Neural progenitor cell (in vitro differentiated cells): Measurements from ENCODE around the gene ARF5. TPM values are rescaled to one million over a fixed set of nuclear protein-coding genes. Genes with fewer than 3 reads are reported as not detected.

ENCODE experiments used
- DNase-seq: peaks from one replicate; pipeline ENCODE4 v3.0.0-alpha.2; 2016; ENCODE audit warnings: low spot score
- H2AFZ ChIP-seq: fragments of 200-600 bp; sonication (generic); replicated peaks from 2 replicates; pipeline ENCODE4 v1.6.1; 2016; ENCODE audit warnings: antibody characterized with exemption
- H3F3A ChIP-seq: fragments of 200-600 bp; sonication (generic); 2 replicates; pipeline ENCODE4 v1.6.1; 2016; ENCODE audit warnings: antibody characterized with exemption, low read depth
- H3K27ac ChIP-seq: fragments of 200-600 bp; sonication (generic); 2 replicates; pipeline ENCODE4 v1.5.1; 2016; ENCODE audit warnings: mild to moderate bottlenecking
- H3K27me3 ChIP-seq: fragments of 200-600 bp; sonication (generic); 2 replicates; pipeline ENCODE4 v1.6.1; 2016; ENCODE audit warnings: mild to moderate bottlenecking, moderate library complexity
- H3K36me3 ChIP-seq: fragments of 200-600 bp; sonication (generic); 2 replicates; pipeline ENCODE4 v1.5.1; 2016
- H3K4me1 ChIP-seq: fragments of 200-600 bp; sonication (generic); 2 replicates; pipeline ENCODE4 v1.6.1; 2016; ENCODE audit warnings: mixed run types
- H3K4me2 ChIP-seq: fragments of 200-600 bp; sonication (generic); 2 replicates; pipeline ENCODE4 v1.6.1; 2016
- H3K4me3 ChIP-seq: fragments of 200-600 bp; sonication (generic); 2 replicates; pipeline ENCODE4 v1.5.1; 2016
- H3K79me2 ChIP-seq: fragments of 200-600 bp; sonication (generic); 2 replicates; pipeline ENCODE4 v1.6.1; 2016; ENCODE audit warnings: low read depth
- H3K9ac ChIP-seq: fragments of 200-600 bp; sonication (generic); 2 replicates; pipeline ENCODE4 v1.6.1; 2016
- H3K9me3 ChIP-seq: fragments of 200-600 bp; sonication (generic); 2 replicates; pipeline ENCODE4 v1.5.1; 2016; ENCODE audit warnings: low read depth
- H4K20me1 ChIP-seq: fragments of 200-600 bp; sonication (generic); 2 replicates; pipeline ENCODE4 v1.6.1; 2016; ENCODE audit warnings: low read depth
- H3K27ac Mint-ChIP-seq: 3 replicates; pipeline ENCODE4 v1.8.0; 2021; ENCODE audit warnings: mixed read lengths
- H3K27me3 Mint-ChIP-seq: 2 replicates; pipeline ENCODE4 v1.8.0; 2022; ENCODE audit warnings: low read depth, mild to moderate bottlenecking, inconsistent platforms, moderate library complexity, mixed read lengths; ENCODE audit not compliant: insufficient read depth
- H3K36me3 Mint-ChIP-seq: 3 replicates; pipeline ENCODE4 v1.8.0; 2021; ENCODE audit warnings: mixed read lengths
- H3K4me1 Mint-ChIP-seq: 3 replicates; pipeline ENCODE4 v1.8.0; 2021; ENCODE audit warnings: mixed read lengths
- H3K4me3 Mint-ChIP-seq: 3 replicates; pipeline ENCODE4 v1.8.0; 2021; ENCODE audit warnings: mild to moderate bottlenecking, moderate library complexity, mixed read lengths
- H3K9me3 Mint-ChIP-seq: 3 replicates; pipeline ENCODE4 v1.8.0; 2020; ENCODE audit warnings: mixed read lengths
- CTCF ChIP-seq: fragments of 200-600 bp; sonication (generic); IDR thresholded peaks from 2 replicates; pipeline ENCODE4 v1.5.1; 2017; ENCODE audit warnings: antibody characterized with exemption, mild to moderate bottlenecking
- EZH2 ChIP-seq: fragments of 200-600 bp; sonication (generic); IDR thresholded peaks from 2 replicates; pipeline ENCODE4 v1.6.1; 2017; ENCODE audit warnings: antibody characterized with exemption, mild to moderate bottlenecking, moderate library complexity
- EZH2phosphoT487 ChIP-seq: fragments of 200-600 bp; sonication (generic); IDR thresholded peaks from 2 replicates; pipeline ENCODE4 v1.6.1; 2017; ENCODE audit warnings: antibody characterized with exemption
- total RNA-seq: library from RNA; depleted of rRNA; stranded (reverse); fragments of >200 nt; gene quantifications from 2 replicates; pipeline ENCODE4 v1.2.3, GENCODE V29; 2015; ENCODE audit warnings: low replicate concordance

The ARF5 gene
- total RNA-seq, 1 donor from 2014 or later, result 229 TPM

GRCh38 chr7:127619681-127620405, 31.6 kb downstream of the ARF5 start:
- Histone ChIP-seq H3K9ac (no peak overlapping the region), H3K4me1 (peaks cover 9% of the 10 kb centered on the region), H3K9me3 (no peaks in the 10 kb centered on the region), H3K27ac (no peak overlapping the region), H3K4me2 (peak overlapping the region; percentile 89), H2AFZ (peak overlapping the region; percentile 29), H3K27me3 (peaks cover 76% of the 10 kb centered on the region), H3K36me3 (no peaks in the 10 kb centered on the region), H3K79me2 (no peaks in the 10 kb centered on the region), H3F3A (peaks cover 4% of the 10 kb centered on the region), H4K20me1 (no peaks in the 10 kb centered on the region), H3K4me3 (peak overlapping the region; percentile 52)
- Mint-ChIP-seq H3K27ac (no peak overlapping the region), H3K27me3 (peaks cover 40% of the 10 kb centered on the region), H3K9me3 (no peaks in the 10 kb centered on the region), H3K36me3 (no peaks in the 10 kb centered on the region), H3K4me3 (peak overlapping the region; percentile 66), H3K4me1 (no peaks in the 10 kb centered on the region)
- peak; percentile 75 for DNase-seq
- TF ChIP-seq CTCF (peak; percentile 23), EZH2phosphoT487 (no peak)

- peak overlapping the region; percentile 52 for H3K4me3 ChIP-seq
- Mint-ChIP-seq H3K27ac (no peak overlapping the region), H3K9me3 (no peaks in the 10 kb centered on the region), H3K4me1 (no peaks in the 10 kb centered on the region), H3K36me3 (no peaks in the 10 kb centered on the region), H3K27me3 (peaks cover 40% of the 10 kb centered on the region), H3K4me3 (peak overlapping the region; percentile 66)
- no peaks in the 10 kb centered on the region for H4K20me1 ChIP-seq
- no peak for TF ChIP-seq CTCF
- no peak for TF ChIP-seq EZH2
- TF ChIP-seq EZH2phosphoT487, result no peak
- peak overlapping the region; percentile 29 for H2AFZ ChIP-seq
- H3K27me3 ChIP-seq, result peaks cover 75% of the 10 kb centered on the region
- peaks cover 4% of the 10 kb centered on the region for H3F3A ChIP-seq
- no peaks in the 10 kb centered on the region for H3K79me2 ChIP-seq
- peak; percentile 25 for DNase-seq
- peak overlapping the region; percentile 89 for H3K4me2 ChIP-seq
- H3K27ac ChIP-seq, result no peak overlapping the region
- no peaks in the 10 kb centered on the region for H3K36me3 ChIP-seq
- H3K9ac ChIP-seq, result no peak overlapping the region
- H3K9me3 ChIP-seq, result no peaks in the 10 kb centered on the region
- peaks cover 9% of the 10 kb centered on the region for H3K4me1 ChIP-seq
Observed at GRCh38 chr7:127620406-127621233, 32.4 kb downstream of the ARF5 start.

- no peaks in the 10 kb centered on the region for H3K79me2 ChIP-seq
Observed at GRCh38 chr7:127625331-127625730, 37.1 kb downstream of the ARF5 start.

More at GRCh38 chr7:127625331-127625730, 37.1 kb downstream of the ARF5 start:
- Histone ChIP-seq H3K4me2 (no peak overlapping the region), H3K36me3 (no peaks in the 10 kb centered on the region), H4K20me1 (no peaks in the 10 kb centered on the region), H3F3A (no peaks in the 10 kb centered on the region), H2AFZ (no peak overlapping the region), H3K9me3 (no peaks in the 10 kb centered on the region), H3K4me3 (no peak overlapping the region), H3K9ac (no peak overlapping the region), H3K27ac (no peak overlapping the region), H3K4me1 (peaks cover 5% of the 10 kb centered on the region), H3K27me3 (peaks cover 28% of the 10 kb centered on the region)
- Mint-ChIP-seq H3K27ac (no peak overlapping the region), H3K4me1 (no peaks in the 10 kb centered on the region), H3K9me3 (no peaks in the 10 kb centered on the region), H3K27me3 (peaks cover 21% of the 10 kb centered on the region), H3K36me3 (no peaks in the 10 kb centered on the region), H3K4me3 (no peak overlapping the region)
- DNase-seq, result no peak
- no peak for TF ChIP-seq EZH2
- no peak for TF ChIP-seq CTCF
- no peak for TF ChIP-seq EZH2phosphoT487
